ENCODE data around the gene PRTN3.

Gene PRTN3

DNA sequence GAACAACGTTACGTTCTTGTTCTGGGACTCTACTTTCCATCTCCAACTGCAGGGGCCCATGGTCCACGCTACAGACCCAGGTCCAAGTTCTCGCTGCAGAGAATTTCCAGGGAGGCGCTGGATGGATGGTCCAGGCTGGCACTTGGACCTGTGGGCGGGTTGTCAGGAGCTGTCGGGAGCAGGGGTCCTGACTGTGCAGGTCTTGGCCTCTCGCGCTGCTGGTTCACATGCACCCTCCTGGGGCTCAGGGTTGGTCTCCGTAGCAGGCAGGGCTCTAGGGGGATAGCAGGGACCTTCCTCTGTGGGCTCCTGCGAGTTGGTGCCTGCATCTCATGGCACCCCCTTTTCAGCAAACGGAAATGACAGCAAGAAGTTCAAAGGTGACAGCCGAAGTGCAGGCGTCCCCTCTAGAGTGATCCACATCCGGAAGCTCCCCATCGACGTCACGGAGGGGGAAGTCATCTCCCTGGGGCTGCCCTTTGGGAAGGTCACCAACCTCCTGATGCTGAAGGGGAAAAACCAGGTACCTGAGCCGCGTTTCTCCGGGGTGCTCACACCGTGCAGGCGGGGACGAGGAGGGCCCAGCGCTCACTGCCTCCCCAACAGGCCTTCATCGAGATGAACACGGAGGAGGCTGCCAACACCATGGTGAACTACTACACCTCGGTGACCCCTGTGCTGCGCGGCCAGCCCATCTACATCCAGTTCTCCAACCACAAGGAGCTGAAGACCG lies 36.9 kb upstream of the PRTN3 start:
- no peak for DNase-seq

DNA sequence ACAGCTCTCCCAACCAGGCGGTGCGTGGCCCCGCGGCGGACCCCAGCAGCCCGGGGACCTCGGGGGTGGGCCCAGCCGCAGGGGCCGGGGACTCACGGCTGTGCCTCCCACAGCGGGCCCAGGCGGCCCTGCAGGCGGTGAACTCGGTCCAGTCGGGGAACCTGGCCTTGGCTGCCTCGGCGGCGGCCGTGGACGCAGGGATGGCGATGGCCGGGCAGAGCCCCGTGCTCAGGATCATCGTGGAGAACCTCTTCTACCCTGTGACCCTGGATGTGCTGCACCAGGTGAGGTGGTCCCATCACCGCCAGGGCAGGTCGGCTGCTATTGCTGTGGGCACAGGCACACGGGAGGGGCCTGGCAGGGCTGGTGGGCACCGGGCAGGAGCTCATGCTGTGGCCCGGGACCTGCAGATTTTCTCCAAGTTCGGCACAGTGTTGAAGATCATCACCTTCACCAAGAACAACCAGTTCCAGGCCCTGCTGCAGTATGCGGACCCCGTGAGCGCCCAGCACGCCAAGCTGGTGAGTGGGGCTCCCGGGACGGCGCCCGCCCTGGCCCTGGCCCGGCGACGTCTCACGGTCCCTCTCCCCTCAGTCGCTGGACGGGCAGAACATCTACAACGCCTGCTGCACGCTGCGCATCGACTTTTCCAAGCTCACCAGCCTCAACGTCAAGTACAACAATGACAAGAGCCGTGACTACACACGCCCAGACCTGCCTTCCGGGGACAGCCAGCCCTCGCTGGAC lies 36.2 kb upstream of the PRTN3 start:
- no peak for DNase-seq

DNA sequence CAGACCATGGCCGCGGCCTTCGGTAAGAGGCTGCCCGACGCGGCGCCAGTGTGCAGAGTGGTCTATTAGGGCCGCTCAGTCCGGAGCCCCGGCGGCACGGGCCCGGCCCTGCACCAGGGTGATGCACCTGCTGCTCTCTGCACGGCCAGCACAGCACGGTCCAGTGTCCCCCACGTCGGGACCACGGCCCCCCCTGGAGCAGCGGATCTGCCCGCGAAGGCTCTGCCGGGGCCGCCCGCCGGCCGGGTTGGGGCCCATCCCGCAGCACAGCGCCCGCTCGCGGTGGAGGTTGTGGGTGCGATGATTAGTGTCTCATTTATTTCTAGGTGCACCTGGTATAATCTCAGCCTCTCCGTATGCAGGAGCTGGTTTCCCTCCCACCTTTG lies 35.6 kb upstream of the PRTN3 start:
- no peak for DNase-seq

DNA sequence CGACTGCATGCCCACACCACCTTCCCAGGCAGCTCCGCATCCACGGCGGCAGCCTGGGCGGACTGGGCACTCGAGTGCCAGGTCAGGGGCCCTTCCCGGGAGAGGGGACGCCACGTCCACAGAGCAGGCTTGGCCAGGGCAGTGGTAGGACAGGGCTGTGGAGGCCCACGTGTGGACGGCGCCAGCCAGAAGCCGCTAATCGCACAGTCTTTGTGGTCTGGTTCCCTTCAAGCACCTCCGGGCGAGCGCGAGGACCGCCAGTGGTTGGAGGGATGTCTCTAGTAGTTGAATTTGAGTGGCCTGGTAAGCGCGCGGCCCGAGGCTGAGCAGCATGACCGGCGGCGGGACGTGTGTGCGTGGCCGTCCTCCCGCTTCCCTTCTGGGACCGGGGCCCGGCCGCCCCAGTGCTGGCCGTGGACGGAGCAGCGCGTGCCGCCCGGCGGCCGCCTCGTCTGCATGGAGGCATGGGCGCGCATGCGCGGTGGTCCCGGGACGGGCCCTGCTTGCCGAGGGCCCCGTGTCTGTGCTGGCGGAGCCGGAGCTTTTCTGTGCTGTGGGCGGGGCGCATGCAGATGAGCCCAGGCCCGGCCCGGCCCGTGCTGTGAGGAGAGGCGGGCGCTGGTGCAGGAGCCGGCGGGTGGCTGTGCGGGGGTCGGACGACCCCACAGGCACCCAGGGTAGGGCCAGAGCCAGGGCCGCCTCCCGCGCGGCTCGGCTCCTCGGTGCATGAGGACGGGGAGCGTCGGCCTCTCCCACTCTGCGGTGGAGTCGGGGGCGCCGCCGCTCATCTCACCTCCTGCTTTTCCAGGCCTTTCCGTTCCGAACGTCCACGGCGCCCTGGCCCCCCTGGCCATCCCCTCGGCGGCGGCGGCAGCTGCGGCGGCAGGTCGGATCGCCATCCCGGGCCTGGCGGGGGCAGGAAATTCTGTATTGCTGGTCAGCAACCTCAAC lies 34.9 kb upstream of the PRTN3 start:
- DNase-seq, result no peak

DNA sequence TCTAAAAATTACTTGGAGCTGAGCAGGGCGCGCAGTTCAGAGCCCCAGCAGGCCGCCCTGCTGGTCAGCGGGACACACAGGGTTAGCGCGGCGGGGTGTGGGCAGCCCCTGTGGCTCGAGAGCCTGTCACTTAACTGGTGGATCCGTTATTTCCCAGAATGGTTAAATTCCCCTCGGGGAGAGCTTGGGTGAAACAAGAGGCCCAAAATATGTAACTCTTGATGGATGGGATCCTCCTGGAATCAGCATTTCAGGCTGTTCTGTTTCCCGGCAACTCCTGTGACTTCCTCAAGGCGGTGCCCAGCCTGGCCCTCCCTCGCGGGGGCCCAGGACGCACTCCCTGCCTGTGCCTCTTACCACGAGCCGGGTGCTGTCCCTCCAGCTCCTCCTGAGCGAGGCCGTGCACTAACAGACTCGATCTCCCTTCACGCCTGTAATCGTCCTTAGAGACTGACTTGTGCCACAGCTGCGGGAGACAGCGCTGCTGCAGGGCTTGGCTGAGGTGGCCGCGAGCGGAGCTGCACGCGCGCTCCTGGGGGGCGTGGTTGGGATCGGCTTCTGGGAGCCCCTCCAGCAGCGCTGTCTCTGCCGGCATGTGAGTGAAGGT lies 33.9 kb upstream of the PRTN3 start:
- no peak for DNase-seq

DNA sequence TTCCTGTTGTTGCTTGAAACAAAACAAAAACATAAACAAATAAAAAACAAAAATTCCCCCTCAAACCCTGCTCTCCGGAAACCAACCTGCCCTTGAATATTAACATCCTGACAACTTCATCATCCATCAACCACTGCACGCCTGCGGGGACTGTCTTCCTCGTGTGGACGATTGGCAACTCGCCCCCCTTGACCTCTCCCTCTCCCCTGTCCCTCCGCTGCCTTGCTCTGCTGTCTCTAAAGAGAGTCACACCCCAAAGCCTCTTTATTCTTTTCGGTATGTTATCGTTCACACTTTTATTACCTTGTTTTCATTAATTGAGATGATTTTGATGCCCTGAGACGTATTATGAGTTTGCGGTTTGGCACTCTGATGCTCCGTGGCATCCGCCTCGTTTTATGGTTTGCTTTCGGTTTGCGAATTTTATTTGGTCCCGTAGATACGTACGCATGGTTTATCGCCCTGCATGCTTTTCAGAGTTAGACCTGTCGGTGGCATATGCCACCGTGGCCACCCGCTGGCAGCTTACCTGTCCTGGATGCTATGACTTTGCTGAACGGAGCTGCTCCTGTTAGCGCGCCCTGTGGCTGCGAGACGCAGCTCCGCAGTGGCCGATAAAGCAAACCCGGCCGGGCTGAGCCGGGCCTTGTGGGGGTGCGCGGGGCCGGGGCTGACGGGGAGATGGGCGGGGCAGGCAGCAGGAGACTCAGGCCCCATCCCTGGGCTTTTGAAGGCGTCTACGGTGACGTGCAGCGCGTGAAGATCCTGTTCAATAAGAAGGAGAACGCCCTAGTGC lies 33.0 kb upstream of the PRTN3 start:
- DNase-seq, result no peak

DNA sequence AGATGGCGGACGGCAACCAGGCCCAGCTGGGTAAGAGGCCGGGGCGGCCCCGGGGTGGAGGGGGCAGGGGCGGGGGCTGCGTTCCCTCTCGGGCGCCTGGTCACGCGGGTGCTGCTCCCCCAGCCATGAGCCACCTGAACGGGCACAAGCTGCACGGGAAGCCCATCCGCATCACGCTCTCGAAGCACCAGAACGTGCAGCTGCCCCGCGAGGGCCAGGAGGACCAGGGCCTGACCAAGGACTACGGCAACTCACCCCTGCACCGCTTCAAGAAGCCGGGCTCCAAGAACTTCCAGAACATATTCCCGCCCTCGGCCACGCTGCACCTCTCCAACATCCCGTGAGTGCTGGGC lies 32.4 kb upstream of the PRTN3 start:
- no peak for DNase-seq

DNA sequence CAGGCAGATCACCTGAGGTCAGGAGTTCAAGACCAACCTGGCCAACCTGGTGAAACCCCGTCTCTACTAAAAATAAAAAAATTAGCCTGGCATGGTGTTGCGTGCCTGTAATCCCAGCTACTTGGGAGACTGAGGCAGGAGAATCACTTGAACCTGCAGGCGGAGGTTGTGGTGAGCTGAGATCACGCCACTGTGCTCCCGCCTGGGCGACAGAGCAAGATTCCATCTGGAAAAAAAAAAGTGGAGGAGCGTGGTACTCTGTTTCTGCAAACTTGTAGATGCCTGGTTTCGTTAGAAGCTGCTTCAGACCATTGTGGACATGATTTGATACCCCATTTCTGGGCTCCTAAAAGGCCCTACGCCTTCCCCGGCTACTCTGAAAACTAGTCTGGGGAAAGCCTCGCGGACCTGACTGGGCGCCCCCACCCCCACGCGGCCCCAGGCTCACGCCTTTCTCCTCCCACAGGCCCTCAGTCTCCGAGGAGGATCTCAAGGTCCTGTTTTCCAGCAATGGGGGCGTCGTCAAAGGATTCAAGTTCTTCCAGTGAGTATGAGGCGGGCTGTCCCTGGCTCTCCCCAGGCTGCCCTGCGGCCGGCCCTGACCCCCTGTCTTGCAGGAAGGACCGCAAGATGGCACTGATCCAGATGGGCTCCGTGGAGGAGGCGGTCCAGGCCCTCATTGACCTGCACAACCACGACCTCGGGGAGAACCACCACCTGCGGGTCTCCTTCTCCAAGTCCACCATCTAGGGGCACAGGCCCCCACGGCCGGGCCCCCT lies 30.5 kb upstream of the PRTN3 start:
- DNase-seq, result no peak

DNA sequence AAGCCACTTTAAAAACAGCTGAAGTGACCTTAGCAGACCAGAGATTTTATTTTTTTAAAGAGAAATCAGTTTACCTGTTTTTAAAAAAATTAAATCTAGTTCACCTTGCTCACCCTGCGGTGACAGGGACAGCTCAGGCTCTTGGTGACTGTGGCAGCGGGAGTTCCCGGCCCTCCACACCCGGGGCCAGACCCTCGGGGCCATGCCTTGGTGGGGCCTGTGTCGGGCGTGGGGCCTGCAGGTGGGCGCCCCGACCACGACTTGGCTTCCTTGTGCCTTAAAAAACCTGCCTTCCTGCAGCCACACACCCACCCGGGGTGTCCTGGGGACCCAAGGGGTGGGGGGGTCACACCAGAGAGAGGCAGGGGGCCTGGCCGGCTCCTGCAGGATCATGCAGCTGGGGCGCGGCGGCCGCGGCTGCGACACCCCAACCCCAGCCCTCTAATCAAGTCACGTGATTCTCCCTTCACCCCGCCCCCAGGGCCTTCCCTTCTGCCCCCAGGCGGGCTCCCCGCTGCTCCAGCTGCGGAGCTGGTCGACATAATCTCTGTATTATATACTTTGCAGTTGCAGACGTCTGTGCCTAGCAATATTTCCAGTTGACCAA lies 29.8 kb upstream of the PRTN3 start:
- no peak for DNase-seq

DNA sequence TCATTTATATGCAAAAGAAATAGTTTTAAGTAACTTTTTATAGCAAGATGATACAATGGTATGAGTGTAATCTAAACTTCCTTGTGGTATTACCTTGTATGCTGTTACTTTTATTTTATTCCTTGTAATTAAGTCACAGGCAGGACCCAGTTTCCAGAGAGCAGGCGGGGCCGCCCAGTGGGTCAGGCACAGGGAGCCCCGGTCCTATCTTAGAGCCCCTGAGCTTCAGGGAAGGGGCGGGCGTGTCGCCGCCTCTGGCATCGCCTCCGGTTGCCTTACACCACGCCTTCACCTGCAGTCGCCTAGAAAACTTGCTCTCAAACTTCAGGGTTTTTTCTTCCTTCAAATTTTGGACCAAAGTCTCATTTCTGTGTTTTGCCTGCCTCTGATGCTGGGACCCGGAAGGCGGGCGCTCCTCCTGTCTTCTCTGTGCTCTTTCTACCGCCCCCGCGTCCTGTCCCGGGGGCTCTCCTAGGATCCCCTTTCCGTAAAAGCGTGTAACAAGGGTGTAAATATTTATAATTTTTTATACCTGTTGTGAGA lies 29.2 kb upstream of the PRTN3 start:
- DNase-seq, result no peak

DNA sequence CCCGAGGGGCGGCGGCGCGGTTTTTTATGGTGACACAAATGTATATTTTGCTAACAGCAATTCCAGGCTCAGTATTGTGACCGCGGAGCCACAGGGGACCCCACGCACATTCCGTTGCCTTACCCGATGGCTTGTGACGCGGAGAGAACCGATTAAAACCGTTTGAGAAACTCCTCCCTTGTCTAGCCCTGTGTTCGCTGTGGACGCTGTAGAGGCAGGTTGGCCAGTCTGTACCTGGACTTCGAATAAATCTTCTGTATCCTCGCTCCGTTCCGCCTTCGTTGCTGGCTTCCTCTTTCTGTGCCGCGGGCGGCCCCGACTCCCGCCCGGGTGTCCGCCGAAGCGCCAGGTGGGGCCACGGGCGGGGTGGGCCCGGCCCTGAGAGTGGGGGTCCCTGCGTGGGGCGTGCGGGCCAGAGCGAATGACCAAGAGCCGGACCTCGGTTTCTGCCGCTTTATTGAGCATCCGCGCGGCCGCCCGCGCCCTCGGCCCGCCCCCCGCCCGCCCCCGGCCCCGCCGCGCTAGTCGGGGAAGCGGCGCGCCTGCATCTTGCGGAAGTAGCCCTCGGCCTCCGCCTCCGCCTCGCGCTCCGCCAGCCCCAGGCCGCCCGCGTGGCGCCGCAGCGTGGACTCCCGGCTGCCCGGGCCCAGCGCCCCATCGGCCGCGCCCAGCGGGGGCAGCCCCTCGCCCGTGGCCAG lies 28.6 kb upstream of the PRTN3 start:
- DNase-seq, result no peak

DNA sequence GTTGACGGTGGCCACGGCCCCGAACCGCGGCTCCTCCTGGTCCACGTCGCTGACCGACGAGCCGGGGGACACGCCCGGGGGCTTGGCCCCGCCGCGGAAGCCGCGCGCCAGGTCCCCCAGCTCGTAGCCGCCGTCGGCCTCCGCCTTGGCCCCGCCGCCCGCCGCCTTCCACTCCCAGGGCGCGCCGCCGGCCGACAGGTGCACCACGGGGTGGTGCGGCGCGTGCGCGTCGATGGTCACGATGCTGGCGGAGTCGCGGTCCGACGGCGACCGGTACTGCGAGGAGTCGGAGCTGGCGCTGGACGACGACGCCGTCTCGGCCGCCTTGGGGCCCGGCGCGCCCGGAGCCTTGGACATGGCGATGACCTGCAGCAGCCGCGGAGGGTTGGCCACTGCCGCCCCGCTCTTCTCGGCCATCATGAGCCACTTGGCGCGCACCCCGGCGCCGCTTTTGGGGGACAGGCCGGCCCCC lies 28.0 kb upstream of the PRTN3 start:
- no peak for DNase-seq

DNA sequence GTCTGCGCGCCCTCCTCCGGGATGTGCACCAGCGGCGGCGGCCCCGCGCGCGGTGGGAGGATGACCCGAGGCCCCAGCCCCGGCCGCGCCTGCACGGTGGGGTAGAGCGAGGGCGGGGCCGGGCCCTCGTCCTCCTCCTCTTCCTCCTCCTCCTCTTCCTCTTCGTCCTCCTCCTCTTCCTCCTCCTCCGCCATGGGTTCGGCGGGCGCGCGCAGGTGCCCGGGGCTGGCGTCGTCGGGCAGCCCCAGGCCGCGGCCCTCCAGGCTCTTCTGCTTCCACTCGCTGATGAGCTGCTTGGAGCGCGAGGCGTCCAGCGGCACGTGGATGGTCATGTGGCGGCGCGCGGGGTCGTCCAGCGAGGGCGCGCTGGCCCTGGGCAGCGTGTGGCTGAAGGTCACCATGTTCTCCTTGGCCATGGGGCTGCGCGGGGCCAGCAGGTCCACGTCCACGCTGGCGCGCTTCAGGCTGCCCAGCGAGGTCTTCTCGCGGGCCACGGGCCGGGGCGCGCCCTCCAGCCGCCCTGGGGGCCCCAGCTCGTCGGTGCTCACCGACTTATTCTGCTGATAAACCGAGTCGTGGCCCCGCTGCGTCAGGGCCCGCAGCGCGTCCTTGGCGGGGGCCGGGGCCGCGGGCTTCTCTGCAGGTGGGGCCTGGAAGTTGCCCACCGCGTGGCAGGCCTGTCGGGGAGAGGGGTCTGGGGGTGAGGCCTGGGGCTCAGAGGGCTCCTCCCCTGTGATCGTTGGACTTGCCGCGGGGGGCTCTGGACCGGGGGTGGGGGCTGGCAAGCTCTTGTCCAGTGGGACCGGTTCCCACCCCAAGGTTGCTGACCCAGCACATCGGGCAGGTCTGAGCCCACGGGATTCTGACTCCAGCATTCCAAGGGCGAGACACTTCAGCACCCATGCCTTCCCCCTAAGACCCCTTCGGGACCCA lies 27.3 kb upstream of the PRTN3 start:
- DNase-seq, result no peak

DNA sequence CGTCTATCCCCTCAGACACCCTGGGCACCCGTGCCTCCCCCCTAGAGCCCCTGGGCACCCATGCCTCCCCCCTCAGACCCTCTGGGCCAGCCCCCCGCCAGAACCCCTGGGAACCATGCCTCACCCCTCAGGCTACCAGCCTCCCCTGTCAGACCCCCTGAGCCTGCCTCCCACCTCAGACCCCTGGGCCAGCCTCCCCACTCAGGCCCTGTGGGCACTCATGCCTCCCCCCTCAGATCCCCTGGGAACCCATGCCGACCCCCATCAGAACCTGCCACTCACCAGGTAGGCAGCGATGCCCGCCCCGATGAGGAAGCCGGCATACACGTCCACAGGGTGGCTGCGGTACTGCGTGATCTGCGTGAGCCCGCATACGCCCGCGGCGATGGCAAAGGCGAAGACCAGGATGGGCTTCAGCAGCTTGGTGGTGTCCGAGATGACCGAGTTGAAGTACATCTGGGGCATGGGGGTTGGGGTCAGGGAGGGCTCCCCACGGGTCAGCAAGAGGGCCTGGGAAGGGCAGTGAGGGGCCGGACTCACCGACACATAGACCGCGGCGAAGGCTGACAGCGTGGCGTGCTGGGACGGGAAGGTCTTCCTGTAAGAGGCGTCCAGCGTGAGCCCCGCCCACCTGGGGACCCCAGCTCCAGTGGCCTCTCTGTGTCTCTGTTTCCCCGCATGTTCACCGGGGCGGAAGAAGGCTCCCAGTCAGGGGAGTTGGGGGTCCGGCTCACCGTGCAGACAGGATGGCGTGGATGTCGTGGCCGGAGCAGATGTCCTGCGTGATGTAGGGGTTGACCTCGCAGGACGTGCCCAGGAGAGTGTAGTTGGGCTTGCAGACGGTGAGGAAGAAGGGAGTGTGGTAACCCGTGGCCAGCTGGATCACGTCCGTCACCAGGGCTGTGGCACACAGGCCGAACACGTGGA lies 26.4 kb upstream of the PRTN3 start:
- DNase-seq, result no peak

DNA sequence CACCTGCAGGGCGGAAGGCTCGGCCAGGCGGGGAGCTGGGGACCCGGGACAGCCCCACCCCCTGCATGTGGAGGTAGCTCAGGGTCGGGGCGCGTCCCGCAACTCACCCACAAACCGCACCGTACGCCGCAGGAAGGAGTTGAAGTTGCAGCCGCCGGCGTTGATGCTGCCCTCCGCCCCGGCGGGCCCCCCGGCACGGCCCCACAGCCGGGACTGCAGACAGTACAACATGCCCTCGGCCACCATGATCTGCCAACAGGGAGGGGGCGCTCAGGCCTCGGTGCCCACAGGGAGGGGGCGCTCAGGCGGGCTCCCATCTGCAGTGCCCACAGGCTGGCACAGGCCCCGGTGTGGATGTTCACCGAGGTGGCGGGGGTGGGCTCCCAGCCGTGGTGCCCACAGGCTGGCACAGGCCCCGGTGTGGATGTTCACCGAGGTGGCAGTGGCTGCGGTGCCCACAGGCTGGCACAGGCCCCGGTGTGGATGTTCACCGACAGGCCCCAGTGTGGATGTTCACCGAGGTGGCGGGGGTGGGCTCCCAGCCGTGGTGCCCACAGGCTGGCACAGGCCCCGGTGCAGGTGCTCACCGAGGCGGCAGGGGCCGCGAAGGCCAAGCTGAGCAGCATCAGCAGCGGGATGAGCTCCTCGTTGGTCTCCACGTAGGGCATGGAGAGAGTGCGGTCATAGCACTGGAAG lies 25.6 kb upstream of the PRTN3 start:
- DNase-seq, result no peak

DNA sequence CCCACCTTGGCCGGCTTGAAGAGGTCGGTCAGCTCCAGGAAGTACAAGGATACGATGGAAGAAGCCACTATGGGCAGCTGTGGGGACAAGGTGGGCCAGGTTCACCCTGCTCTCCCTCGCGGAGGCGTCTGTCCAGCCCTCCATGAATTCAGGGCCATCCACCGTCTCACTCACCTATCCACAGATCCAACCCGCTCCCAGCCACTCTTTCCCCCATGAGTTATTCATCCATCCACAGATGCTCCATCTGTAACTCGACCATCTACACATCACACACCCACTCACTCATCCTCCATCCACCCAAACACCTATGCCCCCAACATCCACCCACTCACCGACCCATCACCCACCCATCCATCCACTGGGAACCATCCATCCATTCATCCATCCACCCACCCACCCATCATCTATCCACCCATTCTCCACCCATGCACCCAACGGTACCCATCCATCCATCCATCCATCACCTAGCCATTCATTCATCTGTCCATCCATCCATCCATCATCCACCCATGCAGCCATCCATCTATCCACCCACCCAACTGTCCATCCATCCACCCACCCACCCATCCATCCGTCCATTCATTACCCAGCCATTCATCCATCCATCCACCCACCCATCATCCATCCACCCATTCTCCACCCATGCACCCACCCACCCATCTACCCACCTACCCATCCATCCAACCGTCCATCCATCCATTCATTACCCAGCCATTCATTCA lies 24.9 kb upstream of the PRTN3 start:
- no peak for DNase-seq
